Activated naive CD4-positive, alpha-beta T cell treated with anti-CD3 and anti-CD28 coated beads for 36 hours (primary cell): Measurements from ENCODE around the gene USPL1. TPM values are rescaled to one million over a fixed set of nuclear protein-coding genes. Genes with fewer than 3 reads are reported as not detected.
"Not testable (repeated sequence)": the region's sequence is repeated elsewhere in the genome, so short reads cannot be mapped to it uniquely, and the experiment has no call there.

Source experiments
- CTCF ChIA-PET: fragments of 350-600 bp; sonication (Branson Sonifier 250); formaldehyde crosslinking; loops from one replicate; lab custom pipeline; 2021; ENCODE audit warnings: antibody characterized with exemption; lab: Charles Lee
- DNase-seq: peaks from one replicate; pipeline ENCODE4 v3.0.0-alpha.2; 2020
- H3K27ac Mint-ChIP-seq: one replicate; pipeline ENCODE4 v1.8.0; 2021; ENCODE audit warnings: mild to moderate bottlenecking, mixed read lengths
- H3K27me3 Mint-ChIP-seq: one replicate; pipeline ENCODE4 v1.8.0; 2021; ENCODE audit warnings: low read depth, mixed read lengths
- H3K36me3 Mint-ChIP-seq: one replicate; pipeline ENCODE4 v1.8.0; 2021; ENCODE audit warnings: low read depth, mixed read lengths
- H3K4me1 Mint-ChIP-seq: one replicate; pipeline ENCODE4 v1.8.0; 2021; ENCODE audit warnings: low read depth, mixed read lengths
- H3K4me3 Mint-ChIP-seq: one replicate; pipeline ENCODE4 v1.8.0; 2021; ENCODE audit warnings: mild to moderate bottlenecking, moderate library complexity, mixed read lengths
- H3K9me3 Mint-ChIP-seq: one replicate; pipeline ENCODE4 v1.8.0; 2021; ENCODE audit warnings: mixed read lengths
- intact Hi-C: fragments of 100-400 bp; cut with micrococcal nuclease; formaldehyde crosslinking; loops from one replicate; pipeline ENCODE4 v1.15.1; 2023
- total RNA-seq, 2 experiments: library from RNA; stranded (reverse); gene quantifications; one replicate each; pipeline ENCODE4 v1.2.3, GENCODE V29; 2021

The USPL1 gene
- total RNA-seq, 2 experiments from 2014 or later = 10.7 to 11.3 TPM

- intact Hi-C loops = no loop called here
- H3K4me3 Mint-ChIP-seq = no peak overlapping the region
- no peaks in the 10 kb centered on the region for H3K4me1 Mint-ChIP-seq
- no peaks in the 10 kb centered on the region for H3K27me3 Mint-ChIP-seq
- no peak overlapping the region for H3K27ac Mint-ChIP-seq
- no peak for DNase-seq
- H3K36me3 Mint-ChIP-seq = no peaks in the 10 kb centered on the region
- CTCF ChIA-PET = no interaction called here
- H3K9me3 Mint-ChIP-seq = no peaks in the 10 kb centered on the region
These were observed 30.0 kb upstream of the USPL1 start for GRCh38 chr13:30587739-30588138.

GRCh38 chr13:30593001-30593400 is 24.7 kb upstream of the USPL1 start:
- Mint-ChIP-seq H3K9me3 (no peaks in the 10 kb centered on the region), H3K4me3 (no peak overlapping the region), H3K27me3 (peaks cover 2% of the 10 kb centered on the region), H3K36me3 (no peaks in the 10 kb centered on the region), H3K4me1 (no peaks in the 10 kb centered on the region), H3K27ac (no peak overlapping the region)
- DNase-seq = no peak
- intact Hi-C loops = no loop called here
- CTCF ChIA-PET = no interaction called here

GRCh38 chr13:30600496-30600895 is 17.2 kb upstream of the USPL1 start:
- Mint-ChIP-seq H3K36me3 (no peaks in the 10 kb centered on the region), H3K4me1 (no peaks in the 10 kb centered on the region), H3K9me3 (no peaks in the 10 kb centered on the region), H3K27ac (no peak overlapping the region), H3K4me3 (no peak overlapping the region), H3K27me3 (no peaks in the 10 kb centered on the region)
- no peak for DNase-seq
- intact Hi-C loops = no loop called here
- CTCF ChIA-PET = no interaction called here

GRCh38 chr13:30601836-30602235 is 15.9 kb upstream of the USPL1 start:
- no peaks in the 10 kb centered on the region for H3K36me3 Mint-ChIP-seq
- DNase-seq = no peak
- H3K4me3 Mint-ChIP-seq = no peak overlapping the region
- no peaks in the 10 kb centered on the region for H3K4me1 Mint-ChIP-seq
- H3K27me3 Mint-ChIP-seq = no peaks in the 10 kb centered on the region
- no peak overlapping the region for H3K27ac Mint-ChIP-seq
- CTCF ChIA-PET = no interaction called here
- intact Hi-C loops = no loop called here
- H3K9me3 Mint-ChIP-seq = no peaks in the 10 kb centered on the region

- peaks cover 19% of the 10 kb centered on the region for H3K4me1 Mint-ChIP-seq
- no peaks in the 10 kb centered on the region for H3K9me3 Mint-ChIP-seq
- H3K4me3 Mint-ChIP-seq = no peak overlapping the region
- intact Hi-C loops = no loop called here
- no peak for DNase-seq
- peaks cover 2% of the 10 kb centered on the region for H3K36me3 Mint-ChIP-seq
- no peaks in the 10 kb centered on the region for H3K27me3 Mint-ChIP-seq
- CTCF ChIA-PET = no interaction called here
- no peak overlapping the region for H3K27ac Mint-ChIP-seq
These were observed 12.7 kb upstream of the USPL1 start for GRCh38 chr13:30605052-30605451.

- DNase-seq, H3K9me3 Mint-ChIP-seq, H3K36me3 Mint-ChIP-seq, H3K27ac Mint-ChIP-seq, intact Hi-C loops, H3K27me3 Mint-ChIP-seq, H3K4me3 Mint-ChIP-seq: not testable (repeated sequence)
- H3K4me1 Mint-ChIP-seq = peaks cover 24% of the 10 kb centered on the region
- CTCF ChIA-PET = interaction anchor here (1.2 kb wide), 1 partner anchor 9 kb away, joined by 6 read pairs; no protein-coding TSS in a partner anchor
These were observed 10.5 kb upstream of the USPL1 start for GRCh38 chr13:30607186-30607585.

- CTCF ChIA-PET = interaction anchor here (0.5 to 0.9 kb wide), 3 partner anchors 77 to 475 kb away, joined by 3 to 5 read pairs (median 4); no protein-coding TSS in a partner anchor
- no peaks in the 10 kb centered on the region for H3K9me3 Mint-ChIP-seq
- intact Hi-C loops = loop anchor here (1.0 to 2.0 kb wide), 2 partner anchors 9 to 35 kb away; partner anchors contain the start of gene USPL1
- peaks cover 24% of the 10 kb centered on the region for H3K4me1 Mint-ChIP-seq
- DNase-seq = peak; percentile 81
- H3K27me3 Mint-ChIP-seq = no peaks in the 10 kb centered on the region
- peaks cover 2% of the 10 kb centered on the region for H3K36me3 Mint-ChIP-seq
- H3K4me3 Mint-ChIP-seq = no peak overlapping the region
- no peak overlapping the region for H3K27ac Mint-ChIP-seq
These were observed 9.8 kb upstream of the USPL1 start for GRCh38 chr13:30607908-30608307.

- CTCF ChIA-PET = interaction anchor here (0.7 to 0.9 kb wide), 3 partner anchors 77 to 476 kb away, joined by 3 to 5 read pairs (median 3); no protein-coding TSS in a partner anchor
- DNase-seq = no peak
- Mint-ChIP-seq H3K4me3 (no peak overlapping the region), H3K36me3 (peaks cover 2% of the 10 kb centered on the region), H3K27me3 (no peaks in the 10 kb centered on the region), H3K4me1 (peaks cover 24% of the 10 kb centered on the region), H3K27ac (no peak overlapping the region), H3K9me3 (no peaks in the 10 kb centered on the region)
- intact Hi-C loops = loop anchor here (1.0 to 2.0 kb wide), 2 partner anchors 9 to 36 kb away; partner anchors contain the start of gene USPL1
These were observed 9.4 kb upstream of the USPL1 start for GRCh38 chr13:30608364-30608763.

GRCh38 chr13:30610311-30610710 is 7.4 kb upstream of the USPL1 start:
- DNase-seq = no peak
- CTCF ChIA-PET = interaction anchor here (0.7 to 0.9 kb wide), 2 partner anchors 255 to 257 kb away, joined by 3 to 6 read pairs; no protein-coding TSS in a partner anchor
- H3K4me3 Mint-ChIP-seq = no peak overlapping the region
- intact Hi-C loops = loop anchor here (10.0 kb wide), 1 partner anchor 1016 kb away; the partner anchor contains the start of gene SLC7A1
- peaks cover 35% of the 10 kb centered on the region for H3K4me1 Mint-ChIP-seq
- H3K27ac Mint-ChIP-seq = no peak overlapping the region
- H3K36me3 Mint-ChIP-seq = peaks cover 4% of the 10 kb centered on the region
- no peaks in the 10 kb centered on the region for H3K9me3 Mint-ChIP-seq
- no peaks in the 10 kb centered on the region for H3K27me3 Mint-ChIP-seq

GRCh38 chr13:30615481-30615865 is 2.2 kb upstream of the USPL1 start:
- Mint-ChIP-seq H3K9me3 (no peaks in the 10 kb centered on the region), H3K27ac (no peak overlapping the region), H3K4me3 (no peak overlapping the region), H3K27me3 (no peaks in the 10 kb centered on the region), H3K4me1 (peaks cover 24% of the 10 kb centered on the region), H3K36me3 (peaks cover 2% of the 10 kb centered on the region)
- no peak for DNase-seq
- intact Hi-C loops = loop anchor here (10.0 kb wide), 1 partner anchor 1021 kb away; the partner anchor contains the start of gene SLC7A1
- CTCF ChIA-PET = interaction anchor here (0.6 to 2.1 kb wide), 5 partner anchors 9 to 781 kb away, joined by 3 to 6 read pairs (median 3); no protein-coding TSS in a partner anchor

- no peaks in the 10 kb centered on the region for H3K9me3 Mint-ChIP-seq
- H3K36me3 Mint-ChIP-seq = peaks cover 3% of the 10 kb centered on the region
- no peak for DNase-seq
- intact Hi-C loops = loop anchor here (2.0 to 10.0 kb wide), 5 partner anchors 43 to 1431 kb away; partner anchors contain the start of gene SLC7A1
- H3K27me3 Mint-ChIP-seq = no peaks in the 10 kb centered on the region
- H3K27ac Mint-ChIP-seq = no peak overlapping the region
- CTCF ChIA-PET = interaction anchor here (0.7 to 2.1 kb wide), 4 partner anchors 9 to 781 kb away, joined by 3 to 6 read pairs (median 3); no protein-coding TSS in a partner anchor
- no peak overlapping the region for H3K4me3 Mint-ChIP-seq
- H3K4me1 Mint-ChIP-seq = peaks cover 26% of the 10 kb centered on the region
These were observed 1.7 kb upstream of the USPL1 start for GRCh38 chr13:30615866-30616541.

- CTCF ChIA-PET = interaction anchor here (0.6 to 2.1 kb wide), 5 partner anchors 10 to 484 kb away, joined by 3 to 6 read pairs (median 4); no protein-coding TSS in a partner anchor
- Mint-ChIP-seq H3K27me3 (no peaks in the 10 kb centered on the region), H3K9me3 (no peaks in the 10 kb centered on the region), H3K27ac (no peak overlapping the region), H3K36me3 (peaks cover 6% of the 10 kb centered on the region), H3K4me1 (peaks cover 29% of the 10 kb centered on the region), H3K4me3 (no peak overlapping the region)
- DNase-seq = peak; percentile 64
- intact Hi-C loops = loop anchor here (1.0 to 10.0 kb wide), 18 partner anchors 9 to 1430 kb away; partner anchors contain the start of genes KATNAL1, SLC7A1 and UBL3
These were observed 799 bp upstream of the USPL1 start for GRCh38 chr13:30616927-30617314.
